Gastroesophageal sphincter (tissue), 3 donors: ENCODE data around the gene ANAPC15.

Experiments used
- CTCF ChIP-seq, 4 experiments: fragments of 200-600 bp in 2 of 4; fragments of 450-650 bp in 2 of 4; sonication (generic) in 1 of 4; IDR thresholded peaks; one replicate each; pipeline ENCODE4 v1.5.1; 2017 to 2019; ENCODE audit warnings: antibody characterized with exemption in 4 of 4, mild to moderate bottlenecking in 2 of 4, moderate library complexity in 2 of 4
- EP300 ChIP-seq: sonication (generic); formaldehyde crosslinking; IDR thresholded peaks from one replicate; pipeline ENCODE4 v1.6.1; 2017; ENCODE audit warnings: antibody characterized with exemption, mild to moderate bottlenecking
- POLR2A ChIP-seq, 2 donors: fragments of 450-650 bp; IDR thresholded peaks; one replicate each; pipeline ENCODE4 v1.6.1; 2017; ENCODE audit warnings: antibody characterized with exemption in 2 of 2, mild to moderate bottlenecking in 2 of 2, moderate library complexity in 1 of 2

DNA sequence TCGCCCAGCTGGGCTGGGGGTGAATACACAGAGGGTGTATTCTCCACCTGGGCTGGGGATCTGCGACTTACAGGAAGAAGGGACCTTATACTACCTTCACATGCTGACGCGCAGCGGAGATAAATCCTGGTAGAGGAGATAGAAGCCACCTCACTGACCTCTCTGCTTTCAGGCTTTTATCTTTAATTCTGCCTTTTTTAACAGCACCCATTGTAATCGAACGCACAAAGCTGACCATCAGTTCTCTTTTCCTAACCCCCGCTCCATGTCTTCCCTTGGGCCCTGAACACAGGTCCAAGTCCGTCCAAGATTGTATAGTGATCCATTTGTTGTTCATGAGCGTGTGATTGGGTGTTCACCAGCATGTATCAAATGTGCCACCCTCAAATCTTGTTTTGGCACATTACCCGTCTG lies 8.7 kb downstream of the ANAPC15 start:
- no peak for TF ChIP-seq POLR2A (IDR thresholded peaks at IDR 0.05)
- TF ChIP-seq CTCF (IDR thresholded peaks at IDR 0.05): no peak
- TF ChIP-seq EP300: no peak
